DOHH2 (cell line): ENCODE results near the gene MORN5.

Experiments
- H3F3A ChIP-seq: fragments of 200-600 bp; sonication (generic), shearing (Covaris generic); 2 replicates; pipeline ENCODE4 v1.6.0; 2016; ENCODE audit warnings: antibody characterized with exemption, mild to moderate bottlenecking; ENCODE audit not compliant: control insufficient read depth, insufficient read depth
- H3K27ac ChIP-seq: fragments of 200-600 bp; sonication (generic); 2 replicates; pipeline ENCODE4 v1.5.1; 2014; ENCODE audit warnings: low read depth, mild to moderate bottlenecking, low read length, moderate library complexity
- H3K27me3 ChIP-seq: fragments of 200-600 bp; sonication (generic); 2 replicates; pipeline ENCODE4 v1.6.1; 2014; ENCODE audit warnings: mild to moderate bottlenecking, low read length, mixed read lengths; ENCODE audit not compliant: control insufficient read depth
- H3K36me3 ChIP-seq: fragments of 200-600 bp; sonication (generic); 2 replicates; pipeline ENCODE4 v1.6.1; 2014; ENCODE audit warnings: mild to moderate bottlenecking, low read length, moderate library complexity, mixed read lengths; ENCODE audit not compliant: control insufficient read depth
- H3K4me1 ChIP-seq: fragments of 200-600 bp; sonication (generic); 2 replicates; pipeline ENCODE4 v1.6.1; 2014; ENCODE audit warnings: mild to moderate bottlenecking, low read length, mixed read lengths; ENCODE audit not compliant: control insufficient read depth
- H3K4me2 ChIP-seq: fragments of 200-600 bp; sonication (generic); 2 replicates; pipeline ENCODE4 v1.6.0; 2014; ENCODE audit warnings: mild to moderate bottlenecking, low read length, moderate library complexity
- H3K4me3 ChIP-seq: fragments of 200-600 bp; sonication (generic); 2 replicates; pipeline ENCODE4 v1.5.1; 2014; ENCODE audit warnings: mild to moderate bottlenecking, low read length, mixed read lengths
- H3K79me2 ChIP-seq: fragments of 200-600 bp; sonication (generic); 2 replicates; pipeline ENCODE4 v1.6.1; 2014; ENCODE audit warnings: mild to moderate bottlenecking, low read length, mixed read lengths; ENCODE audit not compliant: control insufficient read depth
- H3K9me2 ChIP-seq: fragments of 200-600 bp; sonication (generic); replicated peaks from 2 replicates; pipeline ENCODE4 v1.6.1; 2014; ENCODE audit warnings: mild to moderate bottlenecking, low read length, mixed read lengths; ENCODE audit not compliant: control insufficient read depth
- H3K9me3 ChIP-seq: fragments of 200-600 bp; sonication (generic); 2 replicates; pipeline ENCODE4 v1.6.1; 2014; ENCODE audit warnings: antibody characterized with exemption, low read length, mixed read lengths; ENCODE audit not compliant: control insufficient read depth, insufficient read depth
- H4K20me1 ChIP-seq: fragments of 200-600 bp; sonication (generic); 2 replicates; pipeline ENCODE4 v1.6.0; 2014; ENCODE audit warnings: low read depth, mild to moderate bottlenecking, antibody characterized with exemption, low read length, moderate library complexity; ENCODE audit not compliant: control insufficient read depth, insufficient read depth
- EZH2phosphoT487 ChIP-seq: fragments of 200-600 bp; sonication (generic); IDR thresholded peaks from 2 replicates; pipeline ENCODE4 v1.6.1; 2017; ENCODE audit warnings: borderline replicate concordance, mild to moderate bottlenecking, antibody characterized with exemption, low read length, moderate library complexity, mixed read lengths
- TF ChIP-seq, protein P1 (sequence below): fragments of 200-600 bp; sonication (generic); IDR thresholded peaks from one replicate; pipeline ENCODE4 v1.5.1; 2014; ENCODE audit warnings: antibody characterized with exemption, mild to moderate bottlenecking, low read depth, low read length; ENCODE audit not compliant: poor library complexity, severe bottlenecking

Gene MORN5

DNA sequence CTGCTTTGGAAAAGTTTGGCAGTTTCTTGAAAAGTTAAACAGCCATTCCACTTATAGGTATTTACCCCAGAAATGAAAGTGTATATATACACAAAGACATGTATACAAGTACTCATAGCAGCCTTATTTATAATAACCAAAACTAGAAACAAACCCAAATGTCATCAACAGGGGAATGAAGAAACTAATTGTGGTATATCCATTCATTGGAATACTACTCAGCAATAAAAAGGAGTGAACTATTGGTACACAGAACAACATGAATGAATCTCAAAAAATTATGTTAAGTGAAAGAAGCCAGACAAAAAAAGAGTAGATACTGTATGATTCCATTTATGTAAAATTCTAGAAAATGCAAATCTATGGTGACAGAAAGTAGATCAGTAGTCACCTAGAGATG, 2.7 kb downstream of the MORN5 start:
- Histone ChIP-seq H3K4me3 (no peak overlapping the region), H3K27me3 (peaks cover 19% of the 10 kb centered on the region; the same call in 1 of the 2 replicates), H3K79me2 (peaks cover 22% of the 10 kb centered on the region), H3K27ac (no peak overlapping the region), H4K20me1 (no peaks in the 10 kb centered on the region; the same call in 1 of the 2 replicates), H3K4me2 (no peak overlapping the region), H3K36me3 (peaks cover 8% of the 10 kb centered on the region), H3F3A (no peaks in the 10 kb centered on the region), H3K4me1 (peaks cover 12% of the 10 kb centered on the region), H3K9me3 (peaks cover 4% of the 10 kb centered on the region; the same call in 1 of the 2 replicates), H3K9me2 (no peaks in the 10 kb centered on the region)
- TF ChIP-seq EZH2phosphoT487: no peak
- TF ChIP-seq, protein P1, sequence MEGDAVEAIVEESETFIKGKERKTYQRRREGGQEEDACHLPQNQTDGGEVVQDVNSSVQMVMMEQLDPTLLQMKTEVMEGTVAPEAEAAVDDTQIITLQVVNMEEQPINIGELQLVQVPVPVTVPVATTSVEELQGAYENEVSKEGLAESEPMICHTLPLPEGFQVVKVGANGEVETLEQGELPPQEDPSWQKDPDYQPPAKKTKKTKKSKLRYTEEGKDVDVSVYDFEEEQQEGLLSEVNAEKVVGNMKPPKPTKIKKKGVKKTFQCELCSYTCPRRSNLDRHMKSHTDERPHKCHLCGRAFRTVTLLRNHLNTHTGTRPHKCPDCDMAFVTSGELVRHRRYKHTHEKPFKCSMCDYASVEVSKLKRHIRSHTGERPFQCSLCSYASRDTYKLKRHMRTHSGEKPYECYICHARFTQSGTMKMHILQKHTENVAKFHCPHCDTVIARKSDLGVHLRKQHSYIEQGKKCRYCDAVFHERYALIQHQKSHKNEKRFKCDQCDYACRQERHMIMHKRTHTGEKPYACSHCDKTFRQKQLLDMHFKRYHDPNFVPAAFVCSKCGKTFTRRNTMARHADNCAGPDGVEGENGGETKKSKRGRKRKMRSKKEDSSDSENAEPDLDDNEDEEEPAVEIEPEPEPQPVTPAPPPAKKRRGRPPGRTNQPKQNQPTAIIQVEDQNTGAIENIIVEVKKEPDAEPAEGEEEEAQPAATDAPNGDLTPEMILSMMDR: no peak

DNA sequence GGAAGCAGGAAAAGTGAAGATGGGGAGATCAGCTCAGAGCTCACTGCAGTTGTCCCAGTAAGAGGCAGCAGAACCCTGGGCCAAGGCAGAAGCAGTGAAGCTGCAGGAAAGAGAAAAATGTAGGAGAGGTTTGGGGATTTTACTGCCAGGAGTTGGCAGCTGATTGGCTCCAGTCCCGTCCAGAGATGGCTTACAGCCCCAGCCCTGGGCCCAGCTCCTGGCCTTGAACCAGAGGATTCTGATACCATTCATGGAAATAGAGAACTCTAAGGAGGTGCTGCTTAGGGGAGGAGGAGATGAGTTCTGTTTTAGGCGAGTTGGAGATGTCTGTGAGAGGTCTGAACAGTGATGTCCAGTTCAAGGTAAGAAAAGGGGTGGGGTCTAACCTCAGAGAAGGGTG, 4.6 kb downstream of the MORN5 start:
- H3K4me1 ChIP-seq: peaks cover 5% of the 10 kb centered on the region

GRCh38 chr9:122168356-122168755, 8.6 kb downstream of the MORN5 start:
- H3K27me3 ChIP-seq: peaks cover 31% of the 10 kb centered on the region
- no peaks in the 10 kb centered on the region for H3F3A ChIP-seq
- TF ChIP-seq, protein P1: no peak
- no peak for TF ChIP-seq EZH2phosphoT487

More for the DNA sequence above, 4.6 kb downstream of the MORN5 start:
- peaks cover 3% of the 10 kb centered on the region for H3K79me2 ChIP-seq
- H3K27me3 ChIP-seq: peaks cover 27% of the 10 kb centered on the region
- no peak overlapping the region for H3K27ac ChIP-seq
- H3K9me2 ChIP-seq: no peaks in the 10 kb centered on the region
- H3K9me3 ChIP-seq: peaks cover 4% of the 10 kb centered on the region; the same call in 1 of the 2 replicates
- TF ChIP-seq, protein P1: no peak
- no peak for TF ChIP-seq EZH2phosphoT487
- H4K20me1 ChIP-seq: no peaks in the 10 kb centered on the region
- H3K4me3 ChIP-seq: no peak overlapping the region
- peaks cover 2% of the 10 kb centered on the region for H3K36me3 ChIP-seq
- no peaks in the 10 kb centered on the region for H3F3A ChIP-seq
- H3K4me2 ChIP-seq: no peak overlapping the region

More at GRCh38 chr9:122168356-122168755, 8.6 kb downstream of the MORN5 start:
- H3K9me2 ChIP-seq: no peaks in the 10 kb centered on the region
- H3K4me2 ChIP-seq: no peak overlapping the region
- H3K27ac ChIP-seq: no peak overlapping the region
- H3K4me3 ChIP-seq: no peak overlapping the region
- H4K20me1 ChIP-seq: no peaks in the 10 kb centered on the region
- no peaks in the 10 kb centered on the region for H3K79me2 ChIP-seq
- no peaks in the 10 kb centered on the region for H3K36me3 ChIP-seq
- no peaks in the 10 kb centered on the region for H3K9me3 ChIP-seq
- no peaks in the 10 kb centered on the region for H3K4me1 ChIP-seq
